Effector CD4-positive, alpha-beta T cell (primary cell): ENCODE data around the gene ZNF804B. TPM values are rescaled to one million over a fixed set of nuclear protein-coding genes. Genes with fewer than 3 reads are reported as not detected.

Experiments used
- DNase-seq: peaks from one replicate; pipeline ENCODE4 v3.0.0-alpha.2; 2020
- total RNA-seq: gene quantifications from one replicate; lab custom pipeline; 2026; lab: John Stamatoyannopoulos, UW

ZNF804B gene
- not detected for total RNA-seq

DNA sequence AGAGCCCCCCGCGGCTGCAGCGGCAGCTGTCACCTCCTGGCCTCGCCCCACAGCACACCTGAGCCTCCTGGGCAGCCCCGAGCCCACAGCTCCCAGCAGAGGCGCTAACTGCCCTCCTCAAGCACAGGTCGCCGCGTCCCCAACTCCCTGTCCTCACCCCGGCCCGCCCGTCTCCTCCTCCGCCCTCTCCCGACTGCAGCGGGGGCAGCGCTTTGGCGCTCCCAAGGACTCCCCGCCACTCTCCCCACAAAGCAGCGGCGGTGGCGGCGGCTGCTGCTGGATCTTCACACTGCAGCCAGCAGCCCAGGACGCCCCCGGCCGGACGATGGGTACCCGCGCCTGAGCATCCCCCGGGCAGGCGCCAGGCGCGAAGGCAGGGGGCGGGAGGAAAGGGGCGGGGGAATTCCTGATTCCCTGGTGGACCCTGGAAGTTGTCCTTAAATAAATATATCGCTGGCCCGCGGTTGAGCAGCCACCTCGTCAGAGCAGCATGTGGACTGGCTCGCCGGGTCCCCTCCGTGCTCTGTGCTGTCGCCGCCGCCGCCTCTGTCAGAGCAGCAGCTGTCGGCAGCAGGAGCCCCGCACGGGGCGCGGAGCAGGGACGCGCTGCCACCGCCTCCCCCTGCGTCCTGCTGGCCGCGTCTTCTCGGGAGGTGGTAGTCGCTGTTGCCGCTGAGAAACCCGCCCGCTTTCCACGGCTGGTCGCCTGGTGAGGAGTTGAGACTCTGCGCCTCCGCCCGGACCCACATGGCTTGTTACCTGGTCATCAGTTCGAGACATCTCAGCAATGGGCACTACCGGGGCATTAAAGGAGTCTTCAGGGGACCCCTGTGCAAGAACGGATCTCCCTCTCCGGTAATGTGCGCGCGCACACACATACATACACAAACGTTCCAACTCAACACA is at the start of gene ZNF804B:
ZNF804B (plus strand) TSS at position 471 of the 906 bp plus-strand sequence; CDS start at position 748, 277 bp downstream.
- DNase-seq: no peak

GRCh38 chr7:88735920-88736319 is 23.6 kb upstream of the ZNF804B start:
- DNase-seq: no peak

- no peak for DNase-seq
These were observed 21.9 kb upstream of the ZNF804B start for GRCh38 chr7:88737632-88738031.

DNA sequence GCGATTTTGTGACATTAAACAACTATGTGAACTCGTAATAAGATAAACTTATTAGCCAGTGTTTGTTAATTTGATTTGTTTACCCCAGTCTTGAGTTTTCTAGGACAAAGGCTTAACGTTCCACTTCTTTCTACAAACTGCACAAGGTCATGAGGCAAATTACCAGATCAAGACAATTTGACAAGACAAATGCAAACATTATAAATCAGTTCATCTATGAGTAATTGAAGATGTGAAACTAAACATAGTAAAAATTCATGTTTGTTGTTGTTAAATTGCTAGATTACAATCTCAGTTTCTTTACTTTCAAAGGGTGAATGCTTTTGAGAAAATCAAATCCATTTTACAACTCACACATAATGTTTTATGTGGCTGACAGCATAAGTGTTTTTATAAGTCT is 13.4 kb upstream of the ZNF804B start:
- no peak for DNase-seq

- DNase-seq: no peak
These were observed 2.7 kb upstream of the ZNF804B start for GRCh38 chr7:88756802-88757201.

DNA sequence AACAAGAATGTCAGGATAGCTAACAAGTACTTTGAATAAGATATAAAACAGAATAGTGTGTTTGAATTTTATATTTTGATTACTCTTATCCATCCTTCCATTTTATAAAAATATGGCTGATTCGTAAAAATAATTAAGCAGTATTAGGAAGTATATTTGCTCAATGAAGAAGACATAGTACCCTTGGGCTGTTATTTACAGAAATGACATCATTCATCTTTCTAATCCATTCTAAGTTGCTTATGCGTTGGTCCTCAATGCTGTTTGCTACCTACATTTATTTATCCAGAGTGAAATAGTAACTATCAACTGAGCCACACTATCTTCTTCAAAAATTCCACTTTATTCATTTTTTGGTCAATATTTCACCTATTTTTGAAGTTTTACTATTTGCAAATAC is 2.1 kb upstream of the ZNF804B start:
- no peak for DNase-seq

GRCh38 chr7:88758381-88759229 is 895 bp upstream of the ZNF804B start:
- DNase-seq: no peak

DNA sequence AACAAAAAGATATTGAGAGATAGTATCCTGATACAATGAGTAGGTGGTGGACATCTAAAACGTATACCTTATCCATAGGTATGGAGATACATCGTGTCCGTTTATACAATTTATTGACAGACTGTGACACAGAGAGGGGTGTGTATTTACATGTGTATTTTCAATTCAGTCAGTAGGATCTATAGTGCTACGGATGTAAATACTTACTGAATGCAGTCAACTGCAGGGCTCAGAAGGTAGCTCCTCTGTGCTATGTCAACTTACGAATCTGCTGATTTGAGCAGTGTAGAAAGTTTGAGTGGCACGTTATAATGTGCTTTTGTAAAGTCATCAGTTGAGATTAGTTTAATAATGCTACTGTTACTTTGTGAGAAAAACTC is 626 bp downstream of the ZNF804B start:
- DNase-seq: no peak

DNA sequence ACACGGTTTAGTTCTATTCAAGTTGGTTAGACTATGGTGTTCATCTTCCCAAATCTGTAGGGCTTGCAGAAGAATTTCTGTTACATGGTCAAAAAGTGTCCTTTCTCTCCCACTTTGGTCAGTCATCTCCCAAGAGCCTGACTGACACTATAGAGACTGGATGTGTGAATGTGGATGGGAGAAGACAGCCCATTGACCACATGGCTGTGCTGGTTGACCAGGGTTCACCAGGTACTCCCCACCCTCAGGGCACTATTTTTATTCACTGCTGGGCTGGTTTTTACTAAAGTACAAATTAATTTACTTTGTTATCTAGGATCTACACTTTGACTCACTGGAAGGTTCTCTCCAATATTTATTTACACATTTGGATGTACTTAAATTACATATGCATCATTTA is 2.3 kb downstream of the ZNF804B start:
- DNase-seq: no peak

DNA sequence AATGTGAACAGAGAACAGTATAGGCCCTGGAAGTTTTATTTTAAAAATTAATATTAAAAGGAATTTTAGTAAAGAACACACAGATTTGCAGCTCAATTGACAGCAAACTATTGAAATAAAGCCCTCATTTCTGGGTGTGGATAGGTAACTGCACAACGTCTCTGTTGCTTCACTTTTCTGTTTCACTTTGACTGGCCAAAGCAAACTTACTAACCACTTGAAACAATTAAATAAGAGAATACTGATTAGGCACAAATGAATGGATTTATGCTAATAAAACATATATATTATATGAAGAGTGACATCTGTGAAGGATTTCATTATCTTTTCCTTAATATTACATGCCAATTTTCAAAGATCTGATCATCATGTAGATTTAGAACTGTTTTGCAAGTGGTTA is 11.9 kb downstream of the ZNF804B start:
- no peak for DNase-seq

DNA sequence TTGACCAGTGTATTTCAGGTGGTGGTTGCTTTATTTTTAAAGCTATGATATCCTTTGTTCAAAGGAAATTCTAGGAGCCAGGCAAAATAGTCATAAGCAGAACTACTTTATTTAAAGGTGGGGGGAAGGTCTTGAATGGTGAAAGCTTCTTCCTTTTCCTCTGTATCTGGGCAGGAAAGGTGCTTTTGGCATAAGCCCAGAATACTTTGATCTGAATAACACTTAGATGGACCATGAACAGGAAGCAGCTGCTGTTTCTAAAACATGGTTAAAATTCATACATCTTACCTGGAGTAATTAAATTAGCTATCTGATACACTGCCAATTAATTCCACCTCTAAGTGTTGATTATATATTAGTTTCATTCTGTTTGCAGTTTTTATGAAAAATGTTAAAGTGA is 13.3 kb downstream of the ZNF804B start:
- DNase-seq: no peak

DNA sequence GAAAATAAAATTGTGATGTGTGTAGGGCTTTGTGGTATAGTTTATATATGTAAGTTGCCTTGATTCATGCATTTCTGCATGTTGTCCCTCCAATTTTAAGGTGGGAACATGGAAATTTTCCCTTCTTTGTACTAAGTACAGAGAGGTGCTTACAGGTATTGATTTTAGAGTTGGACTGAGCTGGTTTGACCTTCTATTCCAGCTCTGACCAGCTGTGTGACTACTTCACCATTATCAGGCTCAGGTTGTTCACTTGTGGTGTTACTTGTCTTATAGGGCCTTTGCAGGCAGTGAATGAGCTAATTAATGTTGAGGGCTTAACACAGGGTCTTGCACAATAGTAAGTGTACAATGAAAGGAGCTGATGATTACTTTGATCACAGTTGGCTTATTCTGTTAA is 16.3 kb downstream of the ZNF804B start:
- DNase-seq: no peak

DNA sequence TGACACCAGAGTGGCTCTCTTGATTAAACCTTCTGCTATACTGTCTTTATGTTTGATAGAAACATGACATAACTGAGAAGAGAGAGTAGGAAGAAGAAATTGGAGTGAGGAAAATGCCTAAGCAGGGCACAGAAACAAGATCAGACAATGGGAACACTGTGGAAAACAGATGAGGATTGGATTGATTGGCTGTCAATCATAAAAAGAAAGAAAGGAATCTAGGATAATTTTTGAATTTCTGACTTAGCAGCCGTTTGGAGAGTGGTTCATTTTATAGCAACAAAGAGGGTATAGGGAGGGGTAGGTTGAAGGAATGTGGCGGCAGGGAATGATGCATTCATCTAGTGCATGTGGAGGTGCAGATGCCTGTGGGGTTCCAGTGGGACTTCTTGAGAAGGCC is 28.3 kb downstream of the ZNF804B start:
- no peak for DNase-seq

DNA sequence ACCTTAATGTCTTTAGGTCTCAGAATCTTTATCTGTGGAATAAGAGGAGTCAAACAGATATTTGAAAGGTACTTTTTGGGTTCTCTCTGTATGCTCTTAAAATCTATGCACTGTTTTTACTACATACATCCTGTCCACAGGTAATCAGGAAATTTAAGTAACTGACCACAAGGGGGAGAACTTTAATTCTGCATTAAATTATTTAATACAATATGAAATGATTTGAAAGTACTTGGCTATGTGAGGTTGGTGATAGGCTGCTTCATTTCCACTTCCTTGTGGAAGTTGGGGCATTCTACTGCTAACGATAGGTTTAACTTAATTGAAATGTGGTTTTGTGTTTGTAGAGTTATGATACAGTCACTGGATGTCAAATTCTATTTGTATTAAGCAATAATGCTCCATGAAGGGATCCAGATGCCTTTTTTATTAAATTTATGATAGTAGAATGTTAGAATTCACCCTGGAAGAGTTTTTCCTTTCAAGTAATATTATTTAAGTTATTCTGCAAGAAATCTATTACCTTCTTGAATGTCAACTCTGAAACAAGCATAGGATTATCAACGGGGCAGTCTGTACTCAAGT is 30.1 kb downstream of the ZNF804B start:
- DNase-seq: no peak

DNA sequence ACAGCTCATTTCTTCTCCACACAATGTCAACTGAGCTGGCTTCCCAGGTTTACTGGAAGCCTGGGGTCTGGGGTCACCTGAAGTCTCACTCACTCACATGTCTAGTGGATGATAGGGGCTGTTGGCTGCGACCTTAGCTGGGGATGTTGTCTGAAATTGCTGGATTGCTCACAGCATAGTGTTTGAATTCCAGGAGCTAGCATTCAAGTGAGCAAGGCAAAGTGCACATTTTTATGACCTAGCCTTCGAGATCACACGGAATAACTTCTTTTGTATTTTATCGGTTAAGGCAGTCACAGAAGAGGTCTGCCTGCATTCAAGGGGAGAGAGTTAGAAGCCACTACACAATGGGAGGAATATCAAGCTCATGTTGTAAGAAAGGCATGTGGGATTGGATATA is 32.4 kb downstream of the ZNF804B start:
- DNase-seq: no peak

GRCh38 chr7:88792361-88792760 is 32.9 kb downstream of the ZNF804B start:
- DNase-seq: no peak

GRCh38 chr7:88795553-88795952 is 36.1 kb downstream of the ZNF804B start, which contains the start of gene TEX47:
Gene TEX47 (minus strand): TSS chr7:88795737. CDS start chr7:88794942, 795 bp downstream.
- no peak for DNase-seq

- no peak for DNase-seq
These were observed 41.5 kb downstream of the ZNF804B start for GRCh38 chr7:88801046-88801445.

DNA sequence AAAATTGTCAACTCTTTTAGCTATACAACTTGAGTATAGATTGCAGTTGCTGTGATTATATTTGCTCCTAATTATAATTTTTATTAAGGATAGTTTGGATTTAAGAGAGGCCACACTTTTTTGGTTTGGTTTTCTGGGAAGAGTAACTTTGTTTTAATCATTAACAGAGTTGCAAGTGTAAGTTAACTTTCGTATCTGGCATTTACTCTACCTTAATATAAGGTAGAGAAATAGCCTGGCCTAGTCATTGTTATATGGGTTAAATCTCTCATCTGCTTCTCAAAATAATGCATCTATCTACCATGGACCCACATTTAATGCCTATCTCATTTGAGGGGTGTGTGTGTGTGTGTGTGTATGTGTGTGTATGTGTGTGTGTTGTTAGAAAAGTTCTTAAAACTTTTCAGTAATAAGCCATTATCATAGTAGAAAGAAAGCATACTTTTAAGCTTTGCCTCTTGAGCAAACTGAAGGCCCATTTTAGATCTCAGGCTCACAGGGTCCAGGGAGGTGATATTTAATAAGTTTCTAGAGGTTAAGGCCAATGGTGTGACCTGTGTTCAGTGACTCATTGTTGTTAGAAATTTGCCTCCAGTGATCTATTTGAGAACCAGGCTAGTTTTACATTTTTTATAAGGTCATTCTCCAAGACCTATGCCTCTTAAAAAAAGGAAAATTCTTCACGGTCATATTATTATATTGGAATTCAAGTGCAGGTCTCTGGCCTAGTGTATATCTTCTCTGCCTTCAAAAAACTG is 47.0 kb downstream of the ZNF804B start:
- DNase-seq: no peak

- DNase-seq: no peak
These were observed 59.1 kb downstream of the ZNF804B start for GRCh38 chr7:88818552-88818951.

DNA sequence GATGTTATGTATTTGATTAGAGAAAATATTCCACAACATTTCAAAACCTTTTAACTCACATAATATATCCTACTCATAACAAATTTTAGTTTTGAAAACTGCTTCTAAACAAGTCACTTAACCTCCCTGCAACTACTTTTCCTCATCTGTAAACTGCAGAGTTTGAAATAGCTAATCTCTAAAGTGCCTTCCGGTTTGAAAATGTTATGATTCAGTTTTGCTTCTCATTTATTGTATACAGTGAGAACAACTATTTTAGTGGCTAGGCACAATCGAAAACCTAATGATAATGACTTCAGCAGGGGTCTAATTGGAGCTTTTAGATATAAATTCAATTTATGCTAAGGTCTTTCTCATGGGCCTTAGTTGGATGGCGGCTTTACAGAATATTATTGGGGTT is 66.7 kb downstream of the ZNF804B start:
- DNase-seq: no peak

GRCh38 chr7:88835147-88835728 is 75.7 kb downstream of the ZNF804B start:
- DNase-seq: no peak
